Common myeloid progenitor, CD34-positive (primary cell): ENCODE data around the gene P2RX2.

Source experiments
- CTCF ChIA-PET: fragments of 350-600 bp; sonication (Branson Sonifier 250); formaldehyde crosslinking; loops from one replicate; lab custom pipeline; 2021; ENCODE audit warnings: antibody characterized with exemption; lab: Charles Lee
- POLR2A ChIA-PET: fragments of 350-600 bp; sonication (Branson Sonifier 250); formaldehyde crosslinking; loops from one replicate; lab custom pipeline; 2021; ENCODE audit warnings: antibody characterized with exemption; lab: Charles Lee
- DNase-seq, 3 donors: peaks; one replicate each; pipeline versions ENCODE4 v3.0.0 to v3.0.0-alpha.2; 2013
- H3K27ac ChIP-seq, 2 experiments: 1 replicate in 1 of 2; 2 replicates in 1 of 2; pipeline ENCODE4 v1.7.0; 2013; ENCODE audit warnings: inconsistent platforms in 2 of 2, low read length in 2 of 2, mild to moderate bottlenecking in 2 of 2, low read depth in 1 of 2, moderate library complexity in 1 of 2; ENCODE audit not compliant: severe bottlenecking in 2 of 2, insufficient read depth in 1 of 2, poor library complexity in 1 of 2
- H3K27me3 ChIP-seq, 5 experiments: replicated peaks in 2 of 5; 1 replicate in 3 of 5; 2 replicates in 2 of 5; pipeline versions ENCODE4 v1.6.1 to v1.7.0; 2013; ENCODE audit warnings: low read length in 4 of 5, mild to moderate bottlenecking in 2 of 5, moderate library complexity in 2 of 5, inconsistent platforms in 1 of 5; ENCODE audit not compliant: insufficient read depth in 5 of 5, control insufficient read depth in 4 of 5
- H3K36me3 ChIP-seq, 4 experiments: 1 replicate in 2 of 4; 2 replicates in 2 of 4; pipeline versions ENCODE4 v1.6.1 to v1.7.0; 2013; ENCODE audit warnings: low read length in 3 of 4, control low read depth in 1 of 4, mild to moderate bottlenecking in 1 of 4; ENCODE audit not compliant: control insufficient read depth in 4 of 4, insufficient read depth in 4 of 4
- H3K4me1 ChIP-seq, 4 experiments: 1 replicate in 3 of 4; 2 replicates in 1 of 4; pipeline versions ENCODE4 v1.6.1 to v1.7.1; 2013; ENCODE audit warnings: low read length in 3 of 4, mild to moderate bottlenecking in 3 of 4, control low read depth in 1 of 4, inconsistent platforms in 1 of 4, moderate library complexity in 1 of 4; ENCODE audit not compliant: control insufficient read depth in 4 of 4, insufficient read depth in 4 of 4; ENCODE audit errors: control extremely low read depth in 1 of 4
- H3K4me3 ChIP-seq, 7 experiments: 1 replicate in 4 of 7; 2 replicates in 3 of 7; pipeline versions ENCODE4 v1.5.1 to v1.7.0; 2013; ENCODE audit warnings: mild to moderate bottlenecking in 7 of 7, low read length in 6 of 7, moderate library complexity in 6 of 7, inconsistent platforms in 2 of 7, low read depth in 2 of 7, control low read depth in 1 of 7; ENCODE audit not compliant: insufficient read depth in 4 of 7, control insufficient read depth in 1 of 7; ENCODE audit errors: extremely low read depth in 1 of 7
- H3K9me3 ChIP-seq, 5 experiments: 1 replicate in 4 of 5; 2 replicates in 1 of 5; pipeline versions ENCODE4 v1.6.1 to v1.7.1; 2013; ENCODE audit warnings: low read length in 4 of 5, mild to moderate bottlenecking in 2 of 5, inconsistent platforms in 1 of 5, low read depth in 1 of 5, moderate library complexity in 1 of 5; ENCODE audit not compliant: control insufficient read depth in 4 of 5, insufficient read depth in 2 of 5; ENCODE audit errors: control extremely low read depth in 1 of 5
- WGBS: methylation state at CpG from one replicate; pipeline ENCODE4 v1.1.5; 2013; ENCODE audit not compliant: insufficient coverage; 5-methylcytosine and 5-hydroxymethylcytosine counted together

The P2RX2 gene

GRCh38 chr12:132635076-132635955, 16.7 kb downstream of the P2RX2 start:
- Histone ChIP-seq H3K9me3 (no peaks in the 10 kb centered on the region), H3K4me3 (no peak overlapping the region), H3K4me1 (peaks cover 0 to 7% (median 0%) of the 10 kb centered on the region in 4 experiments), H3K27me3 (no peaks in the 10 kb centered on the region), H3K36me3 (peaks cover 16 to 93% (median 69%) of the 10 kb centered on the region in 4 experiments), H3K27ac (no peak overlapping the region)
- no peak for DNase-seq
- WGBS, result 91% methylated on average over 27 of the region's 29 CpGs
- CTCF ChIA-PET, result interaction anchor here (1.0 to 4.0 kb wide), 4 partner anchors 21 to 36 kb away, joined by 3 to 17 read pairs (median 10); partner anchors contain the start of gene LRCOL1
- POLR2A ChIA-PET, result interaction anchor here (0.6 kb wide), 1 partner anchor 43 kb away, joined by 3 read pairs; no protein-coding TSS in a partner anchor

- H3K27ac ChIP-seq, result no peak overlapping the region
- POLR2A ChIA-PET, result no interaction called here
These were observed 19.2 kb downstream of the P2RX2 start for GRCh38 chr12:132637811-132638210.

GRCh38 chr12:132638541-132639408, 20.2 kb downstream of the P2RX2 start:
- Histone ChIP-seq H3K4me1 (peaks cover 0 to 14% (median 2%) of the 10 kb centered on the region in 4 experiments), H3K4me3 (no peak overlapping the region), H3K9me3 (no peaks in the 10 kb centered on the region), H3K27me3 (no peaks in the 10 kb centered on the region), H3K36me3 (peaks cover 12 to 95% (median 72%) of the 10 kb centered on the region in 4 experiments), H3K27ac (no peak overlapping the region)
- peak in 1 of 3 donors; percentile 43 for DNase-seq
- WGBS, result 93% methylated on average over 19 of the region's 25 CpGs
- POLR2A ChIA-PET, result no interaction called here
- CTCF ChIA-PET, result interaction anchor here (1.1 to 5.8 kb wide), 12 partner anchors 9 to 81 kb away, joined by 3 to 29 read pairs (median 8); no protein-coding TSS in a partner anchor

More at GRCh38 chr12:132637811-132638210, 19.2 kb downstream of the P2RX2 start:
- 96% methylated on average over 18 of the region's 18 CpGs for WGBS
- Histone ChIP-seq H3K4me3 (no peak overlapping the region), H3K27me3 (no peaks in the 10 kb centered on the region), H3K36me3 (peaks cover 12 to 93% (median 71%) of the 10 kb centered on the region in 4 experiments), H3K9me3 (no peaks in the 10 kb centered on the region), H3K4me1 (peaks cover 0 to 14% (median 2%) of the 10 kb centered on the region in 4 experiments)
- CTCF ChIA-PET, result interaction anchor here (1.0 to 5.8 kb wide), 10 partner anchors 12 to 66 kb away, joined by 3 to 29 read pairs (median 10); partner anchors contain the start of gene LRCOL1
- DNase-seq, result no peak

GRCh38 chr12:132639956-132640520, 21.5 kb downstream of the P2RX2 start:
- H3K4me1 ChIP-seq, result peaks cover 0 to 14% (median 2%) of the 10 kb centered on the region in 4 experiments
- POLR2A ChIA-PET, result no interaction called here

GRCh38 chr12:132640936-132641335, 22.4 kb downstream of the P2RX2 start:
- no peak overlapping the region for H3K27ac ChIP-seq
- WGBS, result 77% methylated on average over 10 of the region's 10 CpGs
- no peaks in the 10 kb centered on the region for H3K27me3 ChIP-seq
- ChIA-PET POLR2A (no interaction called here), CTCF (interaction anchor here (0.7 to 5.8 kb wide), 4 partner anchors 8 to 41 kb away, joined by 3 to 29 read pairs (median 16); no protein-coding TSS in a partner anchor)
- peak in 1 of 3 donors; percentile 42 for DNase-seq
- no peak overlapping the region for H3K4me3 ChIP-seq
- H3K9me3 ChIP-seq, result no peaks in the 10 kb centered on the region
- peaks cover 6 to 89% (median 61%) of the 10 kb centered on the region in 4 experiments for H3K36me3 ChIP-seq
- H3K4me1 ChIP-seq, result peaks cover 0 to 13% (median 2%) of the 10 kb centered on the region in 4 experiments

More at GRCh38 chr12:132639956-132640520, 21.5 kb downstream of the P2RX2 start:
- peak in 1 of 3 donors; percentile 32 for DNase-seq
- CTCF ChIA-PET, result interaction anchor here (1.7 to 5.8 kb wide), 4 partner anchors 8 to 40 kb away, joined by 4 to 29 read pairs (median 16); no protein-coding TSS in a partner anchor
- whole genome bisulfite sequencing, result 88% methylated on average over 11 of the region's 12 CpGs
- Histone ChIP-seq H3K27ac (no peak overlapping the region), H3K4me3 (no peak overlapping the region), H3K9me3 (no peaks in the 10 kb centered on the region), H3K36me3 (peaks cover 10 to 90% (median 63%) of the 10 kb centered on the region in 4 experiments), H3K27me3 (no peaks in the 10 kb centered on the region)
